ENCODE results near the gene PWWP2A. TPM values are rescaled to one million over a fixed set of nuclear protein-coding genes. Genes with fewer than 3 reads are reported as not detected.
A peak's percentile ranks its signal among the peaks of the same experiment; 100 is the strongest.

The PWWP2A gene
- total and polyA plus RNA-seq, 2 experiments from 2014 or later, result 17.9 to 32.2 TPM

DNA sequence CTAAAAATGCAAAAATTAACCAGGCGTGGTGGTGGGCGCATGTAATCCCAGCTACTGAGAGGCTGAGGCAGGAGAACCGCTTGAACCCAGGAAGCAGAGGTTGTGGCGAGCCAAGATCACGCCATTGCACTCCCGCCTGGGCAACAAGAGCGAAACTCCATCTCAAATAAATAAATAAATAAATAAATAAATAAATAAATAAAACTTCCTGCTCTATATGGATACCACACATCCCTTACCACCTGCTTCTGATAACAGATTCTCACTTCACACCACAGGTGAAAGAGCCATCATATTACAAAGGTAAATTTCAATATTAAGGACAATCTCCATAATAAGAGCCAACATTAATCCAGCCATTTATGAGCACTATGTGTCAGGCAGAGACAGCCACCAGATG, 9.4 kb upstream of the PWWP2A start:
- peaks cover 5% of the 10 kb centered on the region for H3K4me1 ChIP-seq (ENCODE audit: low read depth)
- no peak overlapping the region for H3K4me3 ChIP-seq
- H3K27me3 ChIP-seq, result no peaks in the 10 kb centered on the region
- H3K9me3 ChIP-seq (ENCODE audit: low read depth), result no peaks in the 10 kb centered on the region
- H3K36me3 ChIP-seq, result no peaks in the 10 kb centered on the region
- no peak for DNase-seq (ENCODE audit: low read depth in 1 of 2, low spot score in 1 of 2)
- H3K27ac ChIP-seq, result no peak overlapping the region
- TF ChIP-seq, protein P1, sequence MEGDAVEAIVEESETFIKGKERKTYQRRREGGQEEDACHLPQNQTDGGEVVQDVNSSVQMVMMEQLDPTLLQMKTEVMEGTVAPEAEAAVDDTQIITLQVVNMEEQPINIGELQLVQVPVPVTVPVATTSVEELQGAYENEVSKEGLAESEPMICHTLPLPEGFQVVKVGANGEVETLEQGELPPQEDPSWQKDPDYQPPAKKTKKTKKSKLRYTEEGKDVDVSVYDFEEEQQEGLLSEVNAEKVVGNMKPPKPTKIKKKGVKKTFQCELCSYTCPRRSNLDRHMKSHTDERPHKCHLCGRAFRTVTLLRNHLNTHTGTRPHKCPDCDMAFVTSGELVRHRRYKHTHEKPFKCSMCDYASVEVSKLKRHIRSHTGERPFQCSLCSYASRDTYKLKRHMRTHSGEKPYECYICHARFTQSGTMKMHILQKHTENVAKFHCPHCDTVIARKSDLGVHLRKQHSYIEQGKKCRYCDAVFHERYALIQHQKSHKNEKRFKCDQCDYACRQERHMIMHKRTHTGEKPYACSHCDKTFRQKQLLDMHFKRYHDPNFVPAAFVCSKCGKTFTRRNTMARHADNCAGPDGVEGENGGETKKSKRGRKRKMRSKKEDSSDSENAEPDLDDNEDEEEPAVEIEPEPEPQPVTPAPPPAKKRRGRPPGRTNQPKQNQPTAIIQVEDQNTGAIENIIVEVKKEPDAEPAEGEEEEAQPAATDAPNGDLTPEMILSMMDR (IDR thresholded peaks at IDR 0.05; ENCODE audit: low read depth, low read length), result no peak

DNA sequence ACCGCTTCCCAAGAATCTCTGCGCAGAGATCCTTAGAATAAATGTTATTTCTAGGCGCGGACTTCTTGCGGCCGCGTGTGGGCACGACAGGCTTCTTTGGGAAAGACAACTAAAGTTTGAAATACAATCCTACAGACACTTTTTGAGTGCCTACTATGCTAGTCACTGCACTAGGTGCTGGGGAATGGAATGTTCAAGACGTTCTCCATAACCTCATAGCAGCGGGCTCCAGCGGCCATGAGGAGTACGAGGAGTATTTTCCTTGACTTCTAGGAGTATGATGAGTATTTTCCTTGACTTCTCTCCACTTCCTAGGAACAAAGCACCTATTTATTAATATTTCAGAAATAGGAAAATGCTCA, 636 bp upstream of the PWWP2A start:
- Histone ChIP-seq H3K9me3 (ENCODE audit: low read depth) (no peaks in the 10 kb centered on the region), H3K4me3 (no peak overlapping the region), H3K4me1 (ENCODE audit: low read depth) (no peaks in the 10 kb centered on the region), H3K27ac (no peak overlapping the region), H3K27me3 (no peaks in the 10 kb centered on the region), H3K36me3 (peaks cover 11% of the 10 kb centered on the region)
- no peak for DNase-seq (ENCODE audit: low read depth in 1 of 2, low spot score in 1 of 2)
- TF ChIP-seq, protein P1 (IDR thresholded peaks at IDR 0.05; ENCODE audit: low read depth, low read length), result peak; percentile 14

DNA sequence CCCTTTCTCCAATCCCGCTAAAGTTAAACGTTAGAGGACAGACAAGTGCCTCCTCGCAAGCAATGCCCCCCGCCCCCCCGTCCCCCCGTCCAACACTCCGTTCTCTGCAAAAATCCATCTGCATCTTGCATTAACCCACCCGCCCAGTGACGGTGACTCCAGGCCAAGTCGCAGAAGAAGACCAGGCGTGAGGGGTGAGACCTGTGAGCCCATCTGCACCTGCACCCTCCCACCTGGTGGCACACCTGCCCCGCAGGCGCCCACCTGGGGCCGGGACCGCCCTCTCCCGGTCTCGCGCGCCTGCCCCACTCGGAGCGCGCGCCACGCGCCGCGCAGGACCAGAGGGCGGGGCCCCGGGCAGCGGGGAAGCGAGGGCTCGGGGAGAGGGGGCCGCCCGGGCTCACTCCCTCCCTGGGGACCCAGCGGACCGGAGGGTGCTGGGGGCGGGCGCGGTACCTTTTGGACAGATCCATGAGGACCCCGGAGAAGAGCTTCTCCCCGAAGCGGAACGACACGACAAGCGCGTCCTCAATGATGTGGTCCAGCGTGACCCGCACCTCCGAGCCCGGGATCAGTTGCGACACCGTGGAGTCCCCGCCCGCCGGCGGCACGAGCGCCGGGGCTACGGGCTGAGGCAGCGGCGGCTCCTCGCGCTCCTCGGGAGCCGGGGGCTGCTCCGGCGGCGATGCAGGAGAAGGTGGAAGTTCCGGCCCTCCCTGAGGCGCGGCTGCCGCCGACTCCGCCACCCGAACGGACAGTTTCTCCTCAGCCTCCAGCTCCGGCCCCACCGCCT, 705 bp downstream of the PWWP2A start:
- peak in 1 of 2 donors; percentile 15 for DNase-seq (ENCODE audit: low read depth in 1 of 2, low spot score in 1 of 2)
- no peaks in the 10 kb centered on the region for H3K27me3 ChIP-seq
- peak overlapping the region; percentile 99 for H3K4me3 ChIP-seq
- no peaks in the 10 kb centered on the region for H3K9me3 ChIP-seq (ENCODE audit: low read depth)
- TF ChIP-seq, protein P1 (IDR thresholded peaks at IDR 0.05; ENCODE audit: low read depth, low read length), result no peak
- peak overlapping the region; percentile 96 for H3K27ac ChIP-seq
- H3K36me3 ChIP-seq, result peaks cover 15% of the 10 kb centered on the region
- no peaks in the 10 kb centered on the region for H3K4me1 ChIP-seq (ENCODE audit: low read depth)

DNA sequence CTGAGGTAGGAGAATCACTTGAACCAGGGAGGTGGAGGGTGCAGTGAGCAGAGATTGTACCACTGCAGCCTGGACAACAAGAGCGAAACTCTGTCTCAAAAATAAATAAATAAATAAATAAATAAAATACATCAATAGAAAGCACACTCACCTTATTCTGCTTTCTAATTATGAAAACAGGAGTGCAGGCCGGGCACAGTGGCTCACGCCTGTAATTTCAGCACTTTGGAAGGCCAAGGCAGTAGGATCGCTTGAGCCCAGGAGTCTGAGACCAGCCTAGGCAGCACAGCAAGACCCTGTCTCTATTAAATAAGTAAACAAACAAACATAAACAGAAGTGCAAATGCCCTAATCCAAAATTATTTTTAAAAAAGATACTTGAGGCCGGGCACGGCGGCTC, 2.3 kb downstream of the PWWP2A start:
- no peak overlapping the region for H3K4me3 ChIP-seq
- no peaks in the 10 kb centered on the region for H3K27me3 ChIP-seq
- H3K36me3 ChIP-seq, result peaks cover 17% of the 10 kb centered on the region
- no peak overlapping the region for H3K27ac ChIP-seq
- DNase-seq (ENCODE audit: low read depth in 1 of 2, low spot score in 1 of 2), result no peak
- H3K4me1 ChIP-seq (ENCODE audit: low read depth), result no peaks in the 10 kb centered on the region
- TF ChIP-seq, protein P1 (IDR thresholded peaks at IDR 0.05; ENCODE audit: low read depth, low read length), result no peak
- no peaks in the 10 kb centered on the region for H3K9me3 ChIP-seq (ENCODE audit: low read depth)

DNA sequence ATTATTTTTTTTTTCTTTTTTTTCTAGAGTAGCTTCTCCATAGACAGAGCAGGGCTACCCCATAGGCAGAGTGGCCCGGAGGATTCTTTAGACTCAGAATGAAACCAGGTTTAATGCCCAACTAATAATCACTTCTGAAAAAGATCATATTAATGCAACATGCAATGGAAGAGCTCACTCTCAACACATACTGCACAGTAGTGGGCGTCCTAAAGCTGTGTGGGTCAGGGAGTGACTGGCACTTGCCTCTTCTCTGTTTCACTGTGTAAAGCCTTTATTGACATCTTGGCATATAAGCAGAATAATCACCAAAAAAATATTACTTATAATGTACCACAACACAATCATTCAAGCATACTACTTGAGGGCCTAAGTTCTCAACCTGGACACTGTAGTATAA, 11.1 kb downstream of the PWWP2A start:
- TF ChIP-seq, protein P1 (IDR thresholded peaks at IDR 0.05; ENCODE audit: low read depth, low read length), result no peak
- H3K4me3 ChIP-seq, result no peak overlapping the region
- no peaks in the 10 kb centered on the region for H3K27me3 ChIP-seq
- H3K27ac ChIP-seq, result no peak overlapping the region
- no peak for DNase-seq (ENCODE audit: low read depth in 1 of 2, low spot score in 1 of 2)
- H3K36me3 ChIP-seq, result no peaks in the 10 kb centered on the region
- H3K9me3 ChIP-seq (ENCODE audit: low read depth), result no peaks in the 10 kb centered on the region
- no peaks in the 10 kb centered on the region for H3K4me1 ChIP-seq (ENCODE audit: low read depth)
